Liver (tissue), 2 donors: ENCODE results near the gene CREM.

Experiments
- CTCF ChIP-seq: fragments of 150-350 bp; IDR thresholded peaks from 2 replicates; pipeline ENCODE4 v1.5.1; 2017; ENCODE audit warnings: improper control_type of control experiment, low read depth, low read length; ENCODE audit not compliant: missing input control
- MAX ChIP-seq: IDR thresholded peaks from 2 replicates; pipeline ENCODE4 v1.6.1; 2016; ENCODE audit warnings: antibody characterized with exemption
- donor health status: healthy.

DNA sequence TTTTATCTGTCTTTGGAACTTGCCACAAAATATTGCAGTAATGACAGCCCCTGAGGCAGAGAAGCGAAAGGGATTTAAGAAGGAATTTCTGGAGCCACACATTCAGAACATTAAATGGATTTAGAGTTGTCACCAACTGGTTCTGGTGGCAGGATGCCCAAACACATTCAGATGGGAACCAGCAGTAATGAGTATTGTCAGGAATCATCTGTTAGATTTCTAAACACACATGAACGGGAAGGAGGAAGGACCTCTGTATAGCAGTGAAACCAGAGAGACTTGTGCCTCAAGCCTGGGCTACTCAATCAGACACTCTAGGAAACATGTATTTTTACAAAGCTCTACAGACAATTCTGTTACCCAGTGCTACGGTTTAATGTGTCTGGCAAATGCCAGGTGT is 105.9 kb downstream of the CREM start:
- no peak for TF ChIP-seq MAX
- no peak for TF ChIP-seq CTCF
